ENCODE measurements around the gene BTBD2. TPM values are rescaled to one million over a fixed set of nuclear protein-coding genes. Genes with fewer than 3 reads are reported as not detected.

Gene BTBD2
- polyA plus RNA-seq, 4 donors = 86.4 to 114 (median 100) TPM

- peak; percentile 76 to 89 (median 82) for DNase-seq (ENCODE audit: low read depth in 4 of 4, low spot score in 3 of 4)
Observed at GRCh38 chr19:2050991-2051772, 35.7 kb upstream of the BTBD2 start, which contains the start of gene MKNK2. Gene MKNK2 (minus strand): TSS chr19:2051244. CDS start chr19:2050851, 393 bp downstream.

DNA sequence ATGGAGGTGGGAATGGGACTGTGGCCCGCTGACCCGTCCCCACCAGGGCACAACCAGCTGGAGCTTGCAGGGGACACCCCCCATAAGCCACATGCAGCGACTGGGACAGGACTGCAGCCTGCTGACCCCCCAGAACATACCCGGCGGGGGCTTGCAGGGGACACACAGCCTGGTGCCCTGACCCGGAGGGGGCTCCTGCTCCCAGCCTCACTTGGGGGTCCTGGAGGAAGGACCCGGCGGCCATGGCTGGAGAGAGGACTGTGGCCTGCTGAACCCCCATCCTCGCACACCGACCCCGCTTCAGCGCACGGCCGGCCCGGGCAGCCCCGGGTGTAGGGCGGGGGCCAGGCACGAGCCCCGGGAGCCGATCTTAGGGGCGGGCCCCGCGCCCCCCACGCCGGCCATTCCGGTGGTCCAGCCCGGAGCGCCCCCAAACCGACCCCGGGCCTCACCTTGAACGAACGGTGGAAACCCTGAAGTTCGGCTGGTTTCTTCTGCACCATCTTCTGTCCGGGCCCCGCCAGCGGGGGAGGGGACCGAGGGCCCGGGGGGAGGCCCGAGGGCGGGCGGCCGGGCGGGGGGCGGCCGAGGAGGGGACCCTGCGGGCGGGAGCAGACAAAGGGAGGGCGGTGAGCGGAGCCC, 35.0 kb upstream of the BTBD2 start:
- no peak for DNase-seq (ENCODE audit: low read depth in 4 of 4, low spot score in 3 of 4)

DNA sequence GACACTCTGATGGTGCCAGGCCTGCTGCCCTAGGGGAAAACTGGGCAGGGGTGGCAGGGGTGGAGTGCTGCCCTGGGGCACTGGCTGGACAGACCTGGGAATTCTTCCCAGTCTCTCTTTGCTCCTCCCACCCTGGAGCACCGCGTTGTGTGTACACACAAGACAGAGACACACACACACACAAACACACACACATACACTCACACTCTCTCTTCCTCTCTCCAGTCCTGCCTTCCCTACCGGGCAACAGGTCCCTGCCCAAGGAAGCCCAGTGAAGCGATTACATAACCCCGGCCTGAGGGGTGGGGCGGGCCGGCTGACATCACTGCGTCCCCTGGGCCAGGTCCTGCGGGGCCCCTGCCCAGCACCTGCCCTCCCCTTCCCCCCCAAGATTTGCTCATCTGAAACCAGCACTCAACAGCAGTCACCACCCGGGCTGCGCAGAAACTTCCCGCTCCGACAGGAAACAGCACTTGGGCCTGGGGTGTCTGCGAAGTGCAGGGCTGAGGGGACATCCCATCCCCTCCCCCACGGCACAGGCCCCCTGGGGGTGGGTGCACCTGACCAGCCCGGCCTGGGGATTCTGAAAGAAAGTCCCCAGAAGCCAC, 34.3 kb upstream of the BTBD2 start:
- DNase-seq (ENCODE audit: low read depth in 4 of 4, low spot score in 3 of 4) = no peak

GRCh38 chr19:2048959-2049740, 33.6 kb upstream of the BTBD2 start:
- no peak for DNase-seq (ENCODE audit: low read depth in 4 of 4, low spot score in 3 of 4)

DNA sequence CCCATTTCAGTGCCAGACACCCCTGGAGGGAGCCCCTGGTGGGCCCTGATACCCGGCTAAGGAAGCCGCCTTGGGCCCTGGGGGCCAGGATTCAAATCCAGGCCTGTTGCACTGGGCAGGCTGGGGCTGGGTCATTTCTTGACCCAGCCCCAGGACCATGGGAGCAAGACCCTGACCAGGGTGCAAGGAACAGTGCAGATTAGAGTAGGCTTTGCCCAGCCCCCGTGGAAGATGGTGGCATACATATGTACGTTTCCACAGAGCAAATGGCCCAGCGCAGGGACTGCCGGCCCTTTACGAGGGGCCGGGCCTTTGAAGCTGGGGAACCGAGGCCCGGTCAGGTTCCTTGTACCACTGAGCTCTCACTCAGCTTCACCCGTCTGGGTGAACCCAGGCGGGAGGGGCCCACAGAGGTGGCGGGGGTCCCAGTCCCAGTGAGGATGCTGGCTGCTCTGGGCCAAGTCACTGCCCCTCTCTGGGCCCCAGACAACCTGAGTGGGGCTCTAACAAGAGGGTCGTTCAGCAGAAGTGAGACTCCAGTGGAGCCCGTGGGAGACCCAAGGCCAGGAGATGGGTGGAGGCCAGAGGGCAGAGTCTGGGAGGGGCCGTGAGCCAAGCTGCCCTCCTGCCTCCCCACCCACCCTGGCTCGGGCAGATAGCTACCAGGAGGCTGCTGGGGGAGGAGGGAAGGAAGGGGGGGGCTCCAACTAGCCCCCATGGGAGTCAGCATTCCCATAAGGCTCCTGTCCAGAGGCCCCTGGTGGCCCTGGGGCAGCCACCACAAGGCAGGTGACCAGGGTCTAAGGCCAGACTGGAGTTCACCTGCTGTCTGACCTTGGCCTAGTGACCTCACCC, 32.8 kb upstream of the BTBD2 start:
- no peak for DNase-seq (ENCODE audit: low read depth in 4 of 4, low spot score in 3 of 4)

- DNase-seq (ENCODE audit: low read depth in 4 of 4, low spot score in 3 of 4) = no peak
Observed at GRCh38 chr19:2047449-2048103, 32.1 kb upstream of the BTBD2 start.

DNA sequence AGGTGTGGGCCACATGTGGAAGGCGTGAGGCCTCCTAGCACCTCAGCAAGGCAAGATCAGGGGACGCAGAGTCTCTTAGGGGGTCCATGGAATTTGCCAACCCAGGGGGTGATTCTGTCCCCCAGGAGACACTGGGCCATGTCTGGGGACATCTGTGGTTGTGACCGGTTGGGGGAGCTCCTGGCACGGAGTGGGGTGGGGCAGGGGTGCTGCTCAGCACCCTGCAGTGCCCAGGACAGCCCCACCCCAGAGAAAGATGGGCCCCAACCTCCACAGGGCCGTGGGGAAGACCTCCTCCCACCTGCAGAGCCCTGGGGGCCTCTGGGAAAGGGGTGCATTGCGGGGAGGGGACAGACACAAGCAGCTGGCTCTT, 31.5 kb upstream of the BTBD2 start:
- DNase-seq (ENCODE audit: low read depth in 4 of 4, low spot score in 3 of 4) = no peak

DNA sequence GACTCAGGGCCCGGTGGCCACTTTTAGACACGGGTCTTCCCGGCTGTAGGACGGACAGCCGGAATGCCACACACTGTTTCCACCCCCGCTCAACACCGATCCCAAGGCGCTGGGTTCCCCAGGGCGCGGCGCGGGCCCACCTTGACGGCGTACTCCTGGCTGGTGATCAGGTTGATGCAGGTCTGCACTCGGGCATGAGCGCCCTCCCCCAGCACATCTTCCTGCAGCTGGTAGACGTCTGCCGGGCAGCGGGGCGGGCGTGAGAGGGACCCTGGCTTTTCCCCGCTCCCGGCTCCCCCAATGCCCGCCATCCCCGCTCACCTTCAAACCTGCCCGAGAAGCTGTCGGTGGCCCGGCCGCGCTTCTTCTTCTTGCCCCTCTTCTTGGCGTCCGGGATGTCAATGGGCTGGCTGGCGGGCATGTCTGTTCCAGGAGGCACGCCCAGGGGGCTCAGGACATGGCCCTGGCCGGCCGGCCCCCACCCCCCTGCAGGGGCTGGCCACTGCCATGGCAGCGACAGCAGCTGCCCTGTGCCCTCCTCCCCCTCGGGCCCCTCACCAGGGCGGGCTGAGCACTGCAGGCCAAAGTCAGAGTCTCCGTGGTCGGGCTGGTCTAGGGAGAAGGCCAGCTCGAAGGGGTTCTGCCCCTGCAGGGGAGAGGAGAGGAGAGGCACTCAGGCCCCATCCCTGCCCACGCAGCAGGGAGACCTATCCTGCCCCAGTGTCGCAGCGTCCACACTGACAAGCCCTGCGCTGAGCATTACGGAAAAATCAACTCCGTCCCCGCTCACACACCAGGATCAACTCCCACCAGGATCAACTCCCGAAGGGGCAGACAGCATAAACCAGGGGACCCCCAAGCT, 30.8 kb upstream of the BTBD2 start:
- no peak for DNase-seq (ENCODE audit: low read depth in 4 of 4, low spot score in 3 of 4)

DNA sequence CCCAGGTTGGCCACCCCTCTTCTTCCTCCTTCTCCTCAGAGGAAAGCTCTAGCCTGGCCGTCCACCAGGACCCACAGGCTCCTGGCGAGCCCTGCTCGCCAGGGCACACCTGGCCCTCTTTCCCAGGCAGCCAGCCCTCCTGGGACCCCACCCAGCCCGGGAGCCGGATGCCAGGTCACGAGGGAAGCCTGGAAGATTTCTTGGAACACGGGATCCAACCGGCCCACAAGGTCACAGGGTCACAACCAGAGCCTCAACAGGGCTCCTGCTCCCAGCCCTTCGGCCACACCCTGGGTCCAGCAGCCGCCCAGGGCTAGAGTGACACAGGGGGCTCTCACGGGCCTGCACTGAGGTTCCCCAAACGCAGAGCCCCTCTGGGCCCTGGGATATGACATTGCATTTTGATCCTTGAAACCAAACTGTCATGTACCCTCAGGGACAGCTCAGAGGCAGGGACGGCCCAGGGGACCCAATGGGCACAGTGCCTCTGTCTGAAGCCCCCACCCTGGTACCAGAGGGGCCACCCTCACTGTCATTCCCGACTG, 30.1 kb upstream of the BTBD2 start:
- DNase-seq (ENCODE audit: low read depth in 4 of 4, low spot score in 3 of 4) = no peak

GRCh38 chr19:2044709-2045500, 29.4 kb upstream of the BTBD2 start:
- no peak for DNase-seq (ENCODE audit: low read depth in 4 of 4, low spot score in 3 of 4)

GRCh38 chr19:2043961-2044708, 28.6 kb upstream of the BTBD2 start:
- DNase-seq (ENCODE audit: low read depth in 4 of 4, low spot score in 3 of 4) = no peak

GRCh38 chr19:2043251-2043641, 27.7 kb upstream of the BTBD2 start:
- DNase-seq (ENCODE audit: low read depth in 4 of 4, low spot score in 3 of 4) = no peak

GRCh38 chr19:2042485-2043250, 27.2 kb upstream of the BTBD2 start:
- no peak for DNase-seq (ENCODE audit: low read depth in 4 of 4, low spot score in 3 of 4)

DNA sequence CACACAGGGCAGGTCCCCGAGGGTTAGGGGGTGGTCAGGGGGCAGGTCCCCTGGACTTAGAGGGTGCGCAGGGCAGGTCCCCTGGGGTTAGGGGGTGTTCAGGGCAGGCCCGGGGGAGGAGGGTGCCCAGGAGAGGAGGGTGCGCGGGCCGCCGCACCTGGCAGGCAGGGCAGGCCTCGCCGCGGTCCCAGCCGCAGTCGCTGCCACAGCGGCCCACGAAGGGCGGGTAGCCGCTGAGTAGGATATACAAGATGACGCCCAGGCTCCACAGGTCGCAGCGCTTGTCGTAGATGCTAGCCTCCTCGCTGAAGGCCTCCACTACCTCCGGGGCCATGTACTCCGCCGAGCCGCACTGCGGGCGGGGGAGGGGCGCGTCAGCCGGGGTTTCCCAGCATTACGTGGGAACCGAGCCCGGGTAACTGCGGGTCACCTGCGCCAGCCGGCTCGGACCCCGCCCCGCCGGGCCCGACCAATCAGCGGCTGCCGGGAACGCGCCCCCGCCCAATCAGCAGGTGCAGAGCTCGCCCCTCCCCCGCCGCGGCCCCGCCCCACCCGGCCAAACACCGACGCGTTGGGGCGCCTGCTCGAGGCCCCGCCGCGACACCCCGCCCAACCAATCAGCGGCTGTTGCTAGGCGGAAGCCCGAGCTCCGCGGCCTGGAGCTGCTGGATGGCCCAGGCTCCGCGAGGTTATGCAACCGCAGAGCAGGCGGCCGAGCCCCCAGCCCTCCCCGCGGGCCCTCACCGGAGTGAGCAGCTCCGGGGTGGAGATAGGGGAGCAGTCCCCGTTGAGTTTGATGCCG, 26.4 kb upstream of the BTBD2 start:
- peak; percentile 78 to 86 (median 82) for DNase-seq (ENCODE audit: low read depth in 4 of 4, low spot score in 3 of 4)

- no peak for DNase-seq (ENCODE audit: low read depth in 4 of 4, low spot score in 3 of 4)
Observed at GRCh38 chr19:2041433-2041682, 25.8 kb upstream of the BTBD2 start.
